WTC11 (cell line): Measurements from ENCODE around the gene OIT3. TPM values are rescaled to one million over a fixed set of nuclear protein-coding genes. Genes with fewer than 3 reads are reported as not detected.

ENCODE experiments used
- ATAC-seq: fragments of 200-7000 bp; cut with Tn5 transposase; 2 replicates; pipeline ENCODE4 v1.10.0; 2021; ENCODE audit warnings: mild to moderate bottlenecking, moderate library complexity
- CTCF ChIA-PET: fragments of 300-600 bp; sonication (Branson Sonifier 250); formaldehyde crosslinking; loops from one replicate; lab custom pipeline; 2021; ENCODE audit warnings: antibody characterized with exemption; lab: Charles Lee
- POLR2A ChIA-PET: fragments of 350-600 bp; sonication (Branson Sonifier 250); formaldehyde crosslinking; loops from one replicate; lab custom pipeline; 2021; ENCODE audit warnings: antibody characterized with exemption; lab: Charles Lee
- DNase-seq: peaks from one replicate; pipeline ENCODE4 v3.0.0; 2021; ENCODE audit warnings: low spot score
- H3K27ac Mint-ChIP-seq: 2 replicates; pipeline ENCODE4 v1.8.0; 2021; ENCODE audit warnings: mixed read lengths
- H3K27me3 Mint-ChIP-seq: 2 replicates; pipeline ENCODE4 v1.8.0; 2021; ENCODE audit warnings: low read depth, mild to moderate bottlenecking, moderate library complexity, mixed read lengths
- H3K36me3 Mint-ChIP-seq: 2 replicates; pipeline ENCODE4 v1.8.0; 2021; ENCODE audit warnings: mixed read lengths
- H3K4me1 Mint-ChIP-seq: 2 replicates; pipeline ENCODE4 v1.8.0; 2022; ENCODE audit warnings: mixed read lengths
- H3K4me3 Mint-ChIP-seq: 2 replicates; pipeline ENCODE4 v1.8.0; 2021; ENCODE audit warnings: mild to moderate bottlenecking, moderate library complexity, mixed read lengths
- H3K9me3 Mint-ChIP-seq: 2 replicates; pipeline ENCODE4 v1.8.0; 2021; ENCODE audit warnings: mixed read lengths
- E2F1 ChIP-seq: sonication (generic); formaldehyde crosslinking; IDR thresholded peaks from 2 replicates; pipeline ENCODE4 v1.8.0; 2022; ENCODE audit warnings: mild to moderate bottlenecking, missing genetic modification reagents
- ETV6 ChIP-seq: sonication (generic); formaldehyde crosslinking; IDR thresholded peaks from 2 replicates; pipeline ENCODE4 v1.8.1; 2022; ENCODE audit warnings: mild to moderate bottlenecking, missing genetic modification reagents
- FOXJ3 ChIP-seq: sonication (generic); formaldehyde crosslinking; IDR thresholded peaks from 2 replicates; pipeline ENCODE4 v1.9.0; 2021; ENCODE audit warnings: missing genetic modification reagents, mild to moderate bottlenecking, borderline replicate concordance
- FOXK1 ChIP-seq: sonication (generic); formaldehyde crosslinking; IDR thresholded peaks from 2 replicates; pipeline ENCODE4 v1.8.0; 2022; ENCODE audit warnings: mild to moderate bottlenecking, moderate library complexity, missing genetic modification reagents
- FOXP4 ChIP-seq: sonication (generic); formaldehyde crosslinking; IDR thresholded peaks from 2 replicates; pipeline ENCODE4 v1.8.0; 2022; ENCODE audit warnings: mild to moderate bottlenecking, missing genetic modification reagents
- HMGA2 ChIP-seq: fragments of 250-450 bp; sonication (Bioruptor Pico); IDR thresholded peaks from 2 replicates; pipeline ENCODE4 v1.4.0; 2021; ENCODE audit warnings: mild to moderate bottlenecking, moderate library complexity
- JAZF1 ChIP-seq: fragments of 250-450 bp; sonication (Bioruptor Pico); IDR thresholded peaks from 2 replicates; pipeline ENCODE4 v1.9.0; 2021; ENCODE audit warnings: moderate library complexity, mild to moderate bottlenecking, inconsistent platforms
- MXD4 ChIP-seq: fragments of 250-450 bp; sonication (Bioruptor Pico); IDR thresholded peaks from 2 replicates; pipeline ENCODE4 v1.8.0; 2021; ENCODE audit warnings: mild to moderate bottlenecking, moderate library complexity, borderline replicate concordance
- MYBL2 ChIP-seq: sonication (generic); formaldehyde crosslinking; IDR thresholded peaks from 2 replicates; pipeline ENCODE4 v1.8.1; 2023; ENCODE audit warnings: mild to moderate bottlenecking, moderate library complexity, missing genetic modification reagents
- NFYB ChIP-seq: sonication (generic); formaldehyde crosslinking; conservative IDR thresholded peaks from 2 replicates; pipeline ENCODE4 v1.8.0; 2022; ENCODE audit warnings: low read depth, missing genetic modification reagents
- NR1H2 ChIP-seq: sonication (generic); formaldehyde crosslinking; IDR thresholded peaks from 2 replicates; pipeline ENCODE4 v1.9.0; 2021; ENCODE audit warnings: mild to moderate bottlenecking, moderate library complexity, missing genetic modification reagents
- TEAD1 ChIP-seq: sonication (generic); formaldehyde crosslinking; IDR thresholded peaks from 2 replicates; pipeline ENCODE4 v1.8.0; 2022; ENCODE audit warnings: mild to moderate bottlenecking, missing genetic modification reagents
- ZBTB21 ChIP-seq: sonication (generic); formaldehyde crosslinking; IDR thresholded peaks from 2 replicates; pipeline ENCODE4 v1.8.1; 2023; ENCODE audit warnings: mild to moderate bottlenecking, missing genetic modification reagents, borderline replicate concordance
- ZNF121 ChIP-seq: sonication (generic); formaldehyde crosslinking; IDR thresholded peaks from 2 replicates; pipeline ENCODE4 v1.8.0; 2023; ENCODE audit warnings: missing genetic modification reagents
- ZNF138 ChIP-seq: sonication (generic); formaldehyde crosslinking; conservative IDR thresholded peaks from 2 replicates; pipeline ENCODE4 v1.8.1; 2022; ENCODE audit warnings: mild to moderate bottlenecking, moderate library complexity, missing genetic modification reagents
- ZNF396 ChIP-seq: fragments of 250-450 bp; sonication (Bioruptor Pico); IDR thresholded peaks from 2 replicates; pipeline ENCODE4 v1.8.0; 2021; ENCODE audit warnings: mild to moderate bottlenecking, moderate library complexity, borderline replicate concordance
- ZNF423 ChIP-seq: fragments of 250-450 bp; sonication (Bioruptor Pico); IDR thresholded peaks from 2 replicates; pipeline ENCODE4 v2.1.2; 2022; ENCODE audit warnings: mild to moderate bottlenecking, moderate library complexity
- ZNF671 ChIP-seq: fragments of 250-450 bp; sonication (Bioruptor Pico); IDR thresholded peaks from 2 replicates; pipeline ENCODE4 v1.8.0; 2021; ENCODE audit warnings: mild to moderate bottlenecking
- ZSCAN18 ChIP-seq: fragments of 250-450 bp; sonication (Bioruptor Pico); IDR thresholded peaks from 2 replicates; pipeline ENCODE4 v2.1.2; 2022; ENCODE audit warnings: mild to moderate bottlenecking, moderate library complexity
- total RNA-seq: library from RNA; stranded (reverse); gene quantifications from 3 replicates; pipeline ENCODE4 v1.2.3, GENCODE V29; 2021
- TF ChIP-seq, protein P1 (sequence below): sonication (generic); formaldehyde crosslinking; conservative IDR thresholded peaks from 2 replicates; pipeline ENCODE4 v1.8.1; 2023; ENCODE audit warnings: mild to moderate bottlenecking, low read depth, missing genetic modification reagents, moderate library complexity
- TF ChIP-seq, protein P2 (sequence below): sonication (generic); formaldehyde crosslinking; IDR thresholded peaks from 2 replicates; pipeline ENCODE4 v1.8.1; 2023; ENCODE audit warnings: mild to moderate bottlenecking, moderate library complexity, missing genetic modification reagents
- TF ChIP-seq, protein P3 (sequence below): fragments of 250-450 bp; sonication (Bioruptor Pico); IDR thresholded peaks from 2 replicates; pipeline ENCODE4 v1.9.0; 2021; ENCODE audit warnings: mild to moderate bottlenecking

OIT3 gene
- total RNA-seq, 1 experiment from 2014 or later: not detected

DNA sequence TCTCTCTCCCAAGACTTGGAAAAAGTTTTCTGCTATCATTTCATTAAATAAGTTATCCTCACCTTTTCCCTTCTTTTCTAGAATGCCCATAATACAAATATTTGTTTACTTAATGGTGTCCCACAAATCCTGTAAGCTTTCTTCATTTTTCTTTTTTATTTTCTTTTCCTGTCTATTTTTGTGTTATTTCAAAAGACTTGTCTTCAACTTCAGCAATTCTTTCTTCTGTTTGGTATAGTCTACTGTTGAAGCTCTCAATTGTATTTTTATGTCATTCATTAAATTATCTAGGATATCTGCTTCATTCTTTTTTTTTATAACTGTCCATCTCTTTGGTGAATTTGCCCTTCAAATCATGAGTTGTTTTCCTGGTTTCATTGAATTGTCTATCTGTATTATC, 86.2 kb downstream of the OIT3 start:
- ChIA-PET POLR2A (no interaction called here), CTCF (no interaction called here)
- Mint-ChIP-seq H3K36me3 (peaks cover 32% of the 10 kb centered on the region), H3K9me3 (peaks cover 60% of the 10 kb centered on the region), H3K4me1 (no peaks in the 10 kb centered on the region), H3K27me3 (peaks cover 9% of the 10 kb centered on the region), H3K27ac (no peak overlapping the region), H3K4me3 (no peak overlapping the region)
- no peak for ATAC-seq
- TF ChIP-seq NFYB: no peak
- no peak for TF ChIP-seq TEAD1 (CRISPR knock-in tag)
- TF ChIP-seq FOXP4 (CRISPR knock-in tag): no peak
- TF ChIP-seq, protein P1, sequence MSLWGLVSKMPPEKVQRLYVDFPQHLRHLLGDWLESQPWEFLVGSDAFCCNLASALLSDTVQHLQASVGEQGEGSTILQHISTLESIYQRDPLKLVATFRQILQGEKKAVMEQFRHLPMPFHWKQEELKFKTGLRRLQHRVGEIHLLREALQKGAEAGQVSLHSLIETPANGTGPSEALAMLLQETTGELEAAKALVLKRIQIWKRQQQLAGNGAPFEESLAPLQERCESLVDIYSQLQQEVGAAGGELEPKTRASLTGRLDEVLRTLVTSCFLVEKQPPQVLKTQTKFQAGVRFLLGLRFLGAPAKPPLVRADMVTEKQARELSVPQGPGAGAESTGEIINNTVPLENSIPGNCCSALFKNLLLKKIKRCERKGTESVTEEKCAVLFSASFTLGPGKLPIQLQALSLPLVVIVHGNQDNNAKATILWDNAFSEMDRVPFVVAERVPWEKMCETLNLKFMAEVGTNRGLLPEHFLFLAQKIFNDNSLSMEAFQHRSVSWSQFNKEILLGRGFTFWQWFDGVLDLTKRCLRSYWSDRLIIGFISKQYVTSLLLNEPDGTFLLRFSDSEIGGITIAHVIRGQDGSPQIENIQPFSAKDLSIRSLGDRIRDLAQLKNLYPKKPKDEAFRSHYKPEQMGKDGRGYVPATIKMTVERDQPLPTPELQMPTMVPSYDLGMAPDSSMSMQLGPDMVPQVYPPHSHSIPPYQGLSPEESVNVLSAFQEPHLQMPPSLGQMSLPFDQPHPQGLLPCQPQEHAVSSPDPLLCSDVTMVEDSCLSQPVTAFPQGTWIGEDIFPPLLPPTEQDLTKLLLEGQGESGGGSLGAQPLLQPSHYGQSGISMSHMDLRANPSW (CRISPR knock-in tag): no peak
- TF ChIP-seq NR1H2: no peak
- no peak for TF ChIP-seq MXD4 (CRISPR knock-in tag)
- no peak for TF ChIP-seq E2F1 (CRISPR knock-in tag)
- TF ChIP-seq JAZF1 (CRISPR knock-in tag): no peak
- no peak for TF ChIP-seq HMGA2 (CRISPR knock-in tag)
- TF ChIP-seq ZNF138: no peak
- TF ChIP-seq, protein P2, sequence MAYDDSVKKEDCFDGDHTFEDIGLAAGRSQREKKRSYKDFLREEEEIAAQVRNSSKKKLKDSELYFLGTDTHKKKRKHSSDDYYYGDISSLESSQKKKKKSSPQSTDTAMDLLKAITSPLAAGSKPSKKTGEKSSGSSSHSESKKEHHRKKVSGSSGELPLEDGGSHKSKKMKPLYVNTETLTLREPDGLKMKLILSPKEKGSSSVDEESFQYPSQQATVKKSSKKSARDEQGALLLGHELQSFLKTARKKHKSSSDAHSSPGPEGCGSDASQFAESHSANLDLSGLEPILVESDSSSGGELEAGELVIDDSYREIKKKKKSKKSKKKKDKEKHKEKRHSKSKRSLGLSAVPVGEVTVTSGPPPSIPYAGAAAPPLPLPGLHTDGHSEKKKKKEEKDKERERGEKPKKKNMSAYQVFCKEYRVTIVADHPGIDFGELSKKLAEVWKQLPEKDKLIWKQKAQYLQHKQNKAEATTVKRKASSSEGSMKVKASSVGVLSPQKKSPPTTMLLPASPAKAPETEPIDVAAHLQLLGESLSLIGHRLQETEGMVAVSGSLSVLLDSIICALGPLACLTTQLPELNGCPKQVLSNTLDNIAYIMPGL (CRISPR knock-in tag): no peak
- no peak for TF ChIP-seq ZNF671
- no peak for DNase-seq

DNA sequence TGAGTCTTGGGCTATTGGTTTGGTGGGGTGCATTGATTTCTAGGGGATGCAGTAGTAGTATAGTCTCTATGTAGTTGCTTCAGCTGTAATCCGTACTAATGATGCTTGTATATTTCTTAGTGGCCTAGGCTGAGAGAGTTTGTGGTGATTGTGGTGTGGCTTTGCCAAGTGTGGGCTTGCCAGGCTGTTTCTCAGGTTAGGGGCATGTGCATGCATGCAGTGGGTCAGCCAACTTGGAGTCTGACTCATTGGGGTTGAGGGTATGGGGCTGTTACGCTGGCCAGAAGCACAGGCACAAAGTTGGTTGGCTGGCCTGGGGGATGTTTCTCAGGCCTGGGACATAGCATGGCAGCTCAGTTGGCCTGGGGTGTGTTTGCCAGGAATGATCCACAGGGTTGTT, 86.8 kb downstream of the OIT3 start:
- no peak overlapping the region for H3K27ac Mint-ChIP-seq
- ChIA-PET POLR2A (no interaction called here), CTCF (no interaction called here)
- peaks cover 32% of the 10 kb centered on the region for H3K36me3 Mint-ChIP-seq
- no peak for ATAC-seq
- no peak overlapping the region for H3K4me3 Mint-ChIP-seq
- no peak for DNase-seq
- peaks cover 8% of the 10 kb centered on the region for H3K27me3 Mint-ChIP-seq
- H3K9me3 Mint-ChIP-seq: peaks cover 53% of the 10 kb centered on the region
- no peaks in the 10 kb centered on the region for H3K4me1 Mint-ChIP-seq
- TF ChIP-seq ZSCAN18 (no peak), HMGA2 (CRISPR knock-in tag) (no peak), FOXJ3 (CRISPR knock-in tag) (no peak), ZNF121 (CRISPR knock-in tag) (no peak), ZBTB21 (no peak), ZNF396 (CRISPR knock-in tag) (no peak), ETV6 (CRISPR knock-in tag) (no peak), MYBL2 (no peak), FOXK1 (no peak), ZNF423 (no peak)
- TF ChIP-seq, protein P1 (CRISPR knock-in tag): no peak
- TF ChIP-seq, protein P3, sequence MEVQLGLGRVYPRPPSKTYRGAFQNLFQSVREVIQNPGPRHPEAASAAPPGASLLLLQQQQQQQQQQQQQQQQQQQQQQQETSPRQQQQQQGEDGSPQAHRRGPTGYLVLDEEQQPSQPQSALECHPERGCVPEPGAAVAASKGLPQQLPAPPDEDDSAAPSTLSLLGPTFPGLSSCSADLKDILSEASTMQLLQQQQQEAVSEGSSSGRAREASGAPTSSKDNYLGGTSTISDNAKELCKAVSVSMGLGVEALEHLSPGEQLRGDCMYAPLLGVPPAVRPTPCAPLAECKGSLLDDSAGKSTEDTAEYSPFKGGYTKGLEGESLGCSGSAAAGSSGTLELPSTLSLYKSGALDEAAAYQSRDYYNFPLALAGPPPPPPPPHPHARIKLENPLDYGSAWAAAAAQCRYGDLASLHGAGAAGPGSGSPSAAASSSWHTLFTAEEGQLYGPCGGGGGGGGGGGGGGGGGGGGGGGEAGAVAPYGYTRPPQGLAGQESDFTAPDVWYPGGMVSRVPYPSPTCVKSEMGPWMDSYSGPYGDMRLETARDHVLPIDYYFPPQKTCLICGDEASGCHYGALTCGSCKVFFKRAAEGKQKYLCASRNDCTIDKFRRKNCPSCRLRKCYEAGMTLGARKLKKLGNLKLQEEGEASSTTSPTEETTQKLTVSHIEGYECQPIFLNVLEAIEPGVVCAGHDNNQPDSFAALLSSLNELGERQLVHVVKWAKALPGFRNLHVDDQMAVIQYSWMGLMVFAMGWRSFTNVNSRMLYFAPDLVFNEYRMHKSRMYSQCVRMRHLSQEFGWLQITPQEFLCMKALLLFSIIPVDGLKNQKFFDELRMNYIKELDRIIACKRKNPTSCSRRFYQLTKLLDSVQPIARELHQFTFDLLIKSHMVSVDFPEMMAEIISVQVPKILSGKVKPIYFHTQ: no peak
